HFFc6 (cell line): ENCODE measurements around the gene COL2A1. TPM values are rescaled to one million over a fixed set of nuclear protein-coding genes. Genes with fewer than 3 reads are reported as not detected.

ENCODE experiments used
- DNase-seq: peaks from one replicate; pipeline ENCODE4 v3.0.0-alpha.2; 2018
- H3K27ac Mint-ChIP-seq: 2 replicates; pipeline ENCODE4 v1.8.0; 2020; ENCODE audit warnings: mild to moderate bottlenecking, mixed read lengths
- H3K27me3 Mint-ChIP-seq: 2 replicates; pipeline ENCODE4 v1.8.0; 2021; ENCODE audit warnings: mild to moderate bottlenecking, moderate library complexity, mixed read lengths; ENCODE audit not compliant: insufficient read depth
- H3K36me3 Mint-ChIP-seq: 2 replicates; pipeline ENCODE4 v1.8.0; 2021; ENCODE audit warnings: low read depth, mixed read lengths
- H3K4me1 Mint-ChIP-seq: 2 replicates; pipeline ENCODE4 v1.8.0; 2020; ENCODE audit warnings: low read depth, mixed read lengths
- H3K4me3 Mint-ChIP-seq: 2 replicates; pipeline ENCODE4 v1.8.0; 2020; ENCODE audit warnings: mild to moderate bottlenecking, moderate library complexity, mixed read lengths
- H3K9me3 Mint-ChIP-seq: 2 replicates; pipeline ENCODE4 v1.8.0; 2020; ENCODE audit warnings: mild to moderate bottlenecking, mixed read lengths
- total RNA-seq, 6 experiments: library from RNA; stranded (reverse); fragmentation: NEBNext Ultra II Directional; extraction: Animal tissue kit (Norgen Biotek cat#: 25700); gene quantifications; 2 replicates in 1 of 6; 3 replicates in 5 of 6; pipeline ENCODE4 v1.2.3, GENCODE V29; 2021
- TF ChIP-seq, protein P1 (sequence below): fragments of 200-600 bp; sonication (generic); IDR thresholded peaks from 2 replicates; pipeline ENCODE4 v1.5.0; 2021; ENCODE audit warnings: antibody characterized with exemption, mild to moderate bottlenecking

Gene COL2A1
- total RNA-seq, 6 experiments from 2014 or later, result not detected

GRCh38 chr12:47983541-47984115 is 20.6 kb downstream of the COL2A1 start:
- no peak for DNase-seq
- Mint-ChIP-seq H3K36me3 (no peaks in the 10 kb centered on the region), H3K4me1 (peaks cover 12% of the 10 kb centered on the region; the same call in 1 of the 2 replicates)

GRCh38 chr12:47982770-47983169 is 21.5 kb downstream of the COL2A1 start:
- Mint-ChIP-seq H3K9me3 (no peaks in the 10 kb centered on the region), H3K27ac (no peak overlapping the region), H3K36me3 (no peaks in the 10 kb centered on the region), H3K4me1 (peaks cover 3% of the 10 kb centered on the region; the same call in 1 of the 2 replicates), H3K27me3 (peaks cover 41% of the 10 kb centered on the region), H3K4me3 (no peak overlapping the region)
- DNase-seq, result no peak
- TF ChIP-seq, protein P1, sequence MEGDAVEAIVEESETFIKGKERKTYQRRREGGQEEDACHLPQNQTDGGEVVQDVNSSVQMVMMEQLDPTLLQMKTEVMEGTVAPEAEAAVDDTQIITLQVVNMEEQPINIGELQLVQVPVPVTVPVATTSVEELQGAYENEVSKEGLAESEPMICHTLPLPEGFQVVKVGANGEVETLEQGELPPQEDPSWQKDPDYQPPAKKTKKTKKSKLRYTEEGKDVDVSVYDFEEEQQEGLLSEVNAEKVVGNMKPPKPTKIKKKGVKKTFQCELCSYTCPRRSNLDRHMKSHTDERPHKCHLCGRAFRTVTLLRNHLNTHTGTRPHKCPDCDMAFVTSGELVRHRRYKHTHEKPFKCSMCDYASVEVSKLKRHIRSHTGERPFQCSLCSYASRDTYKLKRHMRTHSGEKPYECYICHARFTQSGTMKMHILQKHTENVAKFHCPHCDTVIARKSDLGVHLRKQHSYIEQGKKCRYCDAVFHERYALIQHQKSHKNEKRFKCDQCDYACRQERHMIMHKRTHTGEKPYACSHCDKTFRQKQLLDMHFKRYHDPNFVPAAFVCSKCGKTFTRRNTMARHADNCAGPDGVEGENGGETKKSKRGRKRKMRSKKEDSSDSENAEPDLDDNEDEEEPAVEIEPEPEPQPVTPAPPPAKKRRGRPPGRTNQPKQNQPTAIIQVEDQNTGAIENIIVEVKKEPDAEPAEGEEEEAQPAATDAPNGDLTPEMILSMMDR, result no peak

More at GRCh38 chr12:47983541-47984115, 20.6 kb downstream of the COL2A1 start:
- Mint-ChIP-seq H3K27ac (no peak overlapping the region), H3K4me3 (no peak overlapping the region), H3K27me3 (peaks cover 48% of the 10 kb centered on the region), H3K9me3 (no peaks in the 10 kb centered on the region)
- TF ChIP-seq, protein P1, result no peak

GRCh38 chr12:47982311-47982710 is 22.0 kb downstream of the COL2A1 start:
- H3K4me1 Mint-ChIP-seq, result no peaks in the 10 kb centered on the region

DNA sequence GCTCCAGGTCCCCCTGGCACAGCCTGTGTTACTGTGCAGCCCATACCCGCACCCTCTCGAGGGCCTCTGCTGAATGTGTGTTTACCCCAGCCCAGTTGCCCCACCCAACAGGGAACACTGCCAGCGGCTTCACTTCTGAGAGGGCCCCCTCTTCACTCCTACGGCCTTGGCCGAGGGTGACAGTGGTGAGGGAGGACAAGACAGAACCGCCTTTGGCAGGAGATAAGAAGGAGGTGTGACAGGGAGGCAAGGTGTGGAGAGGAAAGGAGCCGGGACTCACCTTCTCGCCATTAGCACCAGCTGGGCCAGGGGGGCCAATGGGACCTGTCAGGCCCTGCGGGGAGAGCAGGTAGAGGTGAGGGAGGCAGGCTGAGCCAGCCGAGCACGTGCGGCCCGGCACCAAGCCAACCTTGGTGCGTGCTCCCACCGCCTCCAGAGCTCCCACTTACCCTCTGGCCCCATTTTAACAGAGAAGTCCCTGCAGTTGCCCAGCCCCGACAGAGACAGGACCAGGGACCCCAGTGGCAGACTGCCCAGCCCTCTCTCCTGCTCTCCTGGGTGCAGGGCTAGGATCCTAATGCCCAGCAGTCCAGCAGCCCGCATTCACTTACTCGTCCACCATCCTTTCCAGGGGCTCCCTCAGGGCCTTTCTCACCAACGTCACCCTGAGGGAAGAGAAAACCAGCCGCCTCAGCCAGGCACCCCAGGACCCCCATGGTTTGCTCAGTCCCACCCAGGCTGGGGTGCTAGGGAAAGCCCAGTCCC is 22.6 kb downstream of the COL2A1 start:
- no peak overlapping the region for H3K4me3 Mint-ChIP-seq
- DNase-seq, result no peak
- H3K4me1 Mint-ChIP-seq, result no peaks in the 10 kb centered on the region
- TF ChIP-seq, protein P1, result no peak
- no peaks in the 10 kb centered on the region for H3K9me3 Mint-ChIP-seq
- H3K27ac Mint-ChIP-seq, result no peak overlapping the region
- H3K36me3 Mint-ChIP-seq, result no peaks in the 10 kb centered on the region
- peaks cover 42% of the 10 kb centered on the region for H3K27me3 Mint-ChIP-seq

More at GRCh38 chr12:47982311-47982710, 22.0 kb downstream of the COL2A1 start:
- DNase-seq, result no peak
- Mint-ChIP-seq H3K9me3 (no peaks in the 10 kb centered on the region), H3K4me3 (no peak overlapping the region), H3K27me3 (peaks cover 41% of the 10 kb centered on the region), H3K27ac (no peak overlapping the region), H3K36me3 (no peaks in the 10 kb centered on the region)
- TF ChIP-seq, protein P1, result no peak

DNA sequence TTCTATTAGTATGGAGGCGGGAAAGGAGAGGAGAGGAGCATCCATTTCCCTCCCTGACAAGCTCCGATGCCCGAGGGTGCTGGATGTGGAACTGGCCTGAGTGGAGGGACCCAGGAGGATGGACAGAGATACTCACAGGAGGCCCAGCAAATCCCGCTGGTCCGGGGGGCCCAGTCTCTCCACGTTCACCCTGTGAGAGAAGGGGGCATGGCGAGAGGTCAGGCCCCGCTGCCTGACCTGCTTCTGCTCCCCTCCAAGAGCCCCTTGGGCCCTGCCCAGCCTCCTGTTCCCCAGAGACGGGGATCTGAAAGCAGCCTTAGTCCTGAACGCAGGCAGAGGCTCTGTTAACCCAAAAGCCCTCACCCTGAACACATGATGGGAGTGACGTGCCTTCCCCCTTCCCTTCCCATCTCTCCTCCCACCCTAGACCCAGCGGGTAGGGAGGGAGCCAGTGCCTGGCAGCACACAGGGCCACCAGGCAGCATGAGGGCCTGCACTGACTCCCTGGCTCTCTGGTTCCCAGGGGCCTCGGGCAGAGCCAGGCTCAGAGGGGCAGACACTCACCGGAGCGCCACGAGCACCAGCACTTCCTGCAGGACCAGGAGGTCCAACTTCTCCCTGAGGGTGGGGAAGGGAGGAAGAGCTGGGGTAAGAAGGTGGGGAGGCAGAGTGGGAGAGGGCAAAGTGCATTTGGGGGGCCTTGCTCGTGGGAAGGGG is 23.3 kb downstream of the COL2A1 start:
- no peak for DNase-seq
- TF ChIP-seq, protein P1, result no peak

More for the DNA sequence above, 23.3 kb downstream of the COL2A1 start:
- H3K27me3 Mint-ChIP-seq, result peaks cover 45% of the 10 kb centered on the region
- no peak overlapping the region for H3K27ac Mint-ChIP-seq
- H3K9me3 Mint-ChIP-seq, result no peaks in the 10 kb centered on the region
- no peak overlapping the region for H3K4me3 Mint-ChIP-seq
- H3K36me3 Mint-ChIP-seq, result no peaks in the 10 kb centered on the region
- no peaks in the 10 kb centered on the region for H3K4me1 Mint-ChIP-seq
